GM19328 (cell line): Measurements from ENCODE around the gene CMSS1.
A peak's percentile ranks its signal among the peaks of the same experiment; 100 is the strongest.

ENCODE experiments used
- ATAC-seq: cut with Tn5 transposase; IDR thresholded peaks from one replicate; pipeline ENCODE4 v1.9.1; 2021; ENCODE audit warnings: mild to moderate bottlenecking, moderate library complexity; ENCODE audit not compliant: unreplicated experiment

The CMSS1 gene

GRCh38 chr3:100097919-100098783 lies 280.5 kb downstream of the CMSS1 start:
- no peak for ATAC-seq

DNA sequence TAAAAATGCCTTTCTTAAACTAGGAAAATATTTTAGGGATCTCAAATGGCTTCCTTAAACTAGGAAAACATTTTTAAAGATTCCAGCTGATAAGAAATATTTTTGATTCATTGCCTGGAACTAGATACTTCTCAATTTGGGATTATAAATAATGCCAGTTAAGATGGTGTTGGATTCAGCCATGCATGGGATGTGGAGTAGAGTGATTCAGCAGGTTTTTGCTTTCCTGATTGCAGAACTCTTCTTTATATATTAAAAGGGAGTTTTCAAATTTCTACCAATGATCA lies 281.1 kb downstream of the CMSS1 start:
- ATAC-seq = no peak

- no peak for ATAC-seq
Observed at GRCh38 chr3:100099621-100100020, 282.0 kb downstream of the CMSS1 start.

DNA sequence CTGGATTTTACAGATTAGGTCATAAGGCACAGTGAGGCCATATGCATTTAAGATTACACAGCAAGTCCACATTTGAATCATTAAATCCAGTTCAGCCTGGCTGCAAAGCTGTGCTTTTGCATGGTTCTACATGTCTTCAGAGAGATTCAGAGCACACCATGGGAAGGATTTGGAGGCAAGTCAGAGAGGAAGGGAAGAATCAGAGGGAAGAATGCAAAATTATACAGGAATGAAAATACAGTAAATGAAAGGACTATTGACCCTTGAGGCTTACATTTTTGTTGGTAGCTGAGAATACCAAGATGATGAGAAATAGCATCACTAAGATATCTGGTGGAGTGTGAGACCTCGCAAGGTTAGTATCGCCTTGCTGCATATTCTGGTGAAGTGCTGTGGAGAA lies 282.8 kb downstream of the CMSS1 start:
- no peak for ATAC-seq

GRCh38 chr3:100102757-100103156 lies 285.1 kb downstream of the CMSS1 start:
- ATAC-seq = no peak

GRCh38 chr3:100103558-100104441 lies 286.1 kb downstream of the CMSS1 start:
- ATAC-seq = peak; percentile 54

GRCh38 chr3:100104442-100104798 lies 286.8 kb downstream of the CMSS1 start:
- peak; percentile 23 for ATAC-seq

GRCh38 chr3:100104817-100105413 lies 287.3 kb downstream of the CMSS1 start:
- ATAC-seq = no peak

- no peak for ATAC-seq
Observed at GRCh38 chr3:100105501-100105900, 287.8 kb downstream of the CMSS1 start.

DNA sequence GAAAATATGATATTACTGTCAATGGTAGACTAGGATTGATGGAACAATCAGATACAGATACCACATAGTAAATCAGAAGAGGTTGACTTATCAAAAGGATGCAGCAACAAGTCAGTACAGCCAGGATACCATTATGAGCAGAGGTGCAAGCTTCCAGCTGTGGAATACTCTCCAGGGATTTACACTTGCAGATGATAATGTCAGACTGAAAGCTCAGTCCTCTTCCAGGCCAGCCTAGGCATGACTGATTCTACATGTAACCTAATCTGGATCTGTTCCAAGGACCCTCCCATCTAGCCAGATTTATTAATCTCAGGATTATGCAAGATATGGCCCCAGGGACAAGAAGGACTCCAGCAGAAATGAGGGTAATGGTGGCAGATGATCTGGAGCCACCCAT lies 288.4 kb downstream of the CMSS1 start:
- no peak for ATAC-seq

GRCh38 chr3:100106531-100107141 lies 289.0 kb downstream of the CMSS1 start:
- no peak for ATAC-seq

DNA sequence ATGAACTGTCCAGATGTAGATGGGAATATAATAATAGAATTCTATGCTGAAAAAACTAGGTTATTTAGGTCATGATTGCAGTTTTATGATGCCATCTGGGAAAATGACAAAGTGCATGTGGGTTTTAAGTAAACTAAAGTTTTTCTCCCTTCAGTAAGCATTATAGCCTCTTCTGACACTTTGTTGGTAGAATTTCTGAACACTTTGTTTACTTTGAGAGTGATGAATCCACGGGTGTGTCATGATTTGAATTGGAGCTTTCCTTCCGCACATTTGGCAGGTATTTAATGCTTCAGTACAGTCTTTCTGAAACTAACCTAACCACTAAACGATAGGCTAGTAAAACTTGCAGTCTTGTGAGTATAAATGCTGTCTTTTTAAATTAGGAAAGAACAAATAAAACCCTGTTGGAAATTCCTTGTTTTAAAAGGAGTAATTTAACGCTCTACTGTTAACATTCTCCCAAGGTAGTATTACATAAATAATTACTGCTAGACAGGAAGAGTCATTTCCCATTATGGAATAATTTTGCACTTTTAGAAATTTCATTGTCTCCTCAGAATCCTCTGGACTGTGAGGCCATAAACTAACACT lies 289.7 kb downstream of the CMSS1 start:
- ATAC-seq = no peak

GRCh38 chr3:100108464-100109079 lies 290.9 kb downstream of the CMSS1 start:
- ATAC-seq = no peak

GRCh38 chr3:100110162-100110561 lies 292.5 kb downstream of the CMSS1 start:
- ATAC-seq = no peak

DNA sequence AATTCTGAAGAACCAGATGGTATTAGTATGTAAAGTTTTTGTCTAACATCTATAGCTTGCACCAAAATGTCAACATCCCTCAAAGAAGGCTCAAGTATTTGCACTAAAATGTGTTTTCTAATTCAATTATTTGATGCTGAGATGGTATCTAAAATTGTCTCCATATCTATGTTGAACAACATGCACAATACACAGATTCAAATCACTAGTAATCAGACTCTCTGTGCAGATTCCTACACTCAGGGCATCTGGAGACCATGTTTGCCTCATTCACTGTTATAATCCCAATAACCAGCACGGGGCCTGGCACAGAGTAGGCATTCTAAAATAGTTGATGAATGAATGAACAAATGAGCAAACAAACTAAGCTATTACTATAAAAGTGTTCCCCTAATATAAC lies 294.1 kb downstream of the CMSS1 start:
- ATAC-seq = no peak

DNA sequence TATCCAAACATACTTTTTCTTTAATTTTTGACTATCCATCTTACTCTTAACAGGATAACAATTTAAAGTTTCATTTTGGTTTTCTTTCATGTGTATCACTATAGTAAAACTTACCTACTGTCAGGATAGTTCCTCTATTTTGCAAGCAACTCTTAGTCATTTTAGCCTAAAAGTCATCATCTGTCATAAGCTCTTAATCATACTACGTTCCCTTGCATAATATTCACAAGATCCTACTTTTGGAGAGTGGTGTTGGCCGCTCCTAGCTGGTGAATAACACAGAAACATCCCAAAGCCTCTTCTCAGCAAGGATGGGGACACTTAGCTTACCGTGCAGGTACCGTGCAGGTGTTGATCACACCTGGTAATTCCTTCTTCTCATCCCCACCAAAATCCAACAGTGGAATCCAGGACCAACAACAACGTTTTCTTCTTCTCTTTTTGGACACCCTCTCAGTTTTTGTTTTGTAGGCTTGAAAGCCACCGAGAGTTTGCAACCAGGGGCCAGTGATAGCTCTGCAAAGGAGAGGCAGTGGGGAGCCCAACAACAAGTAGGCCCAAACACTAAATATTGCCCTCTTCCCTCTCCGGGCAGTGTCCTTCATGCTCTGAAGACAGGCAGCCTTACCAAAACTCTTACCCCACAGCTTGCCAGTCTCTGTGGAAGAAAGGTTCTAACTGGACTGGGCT lies 296.2 kb downstream of the CMSS1 start:
- ATAC-seq = no peak

DNA sequence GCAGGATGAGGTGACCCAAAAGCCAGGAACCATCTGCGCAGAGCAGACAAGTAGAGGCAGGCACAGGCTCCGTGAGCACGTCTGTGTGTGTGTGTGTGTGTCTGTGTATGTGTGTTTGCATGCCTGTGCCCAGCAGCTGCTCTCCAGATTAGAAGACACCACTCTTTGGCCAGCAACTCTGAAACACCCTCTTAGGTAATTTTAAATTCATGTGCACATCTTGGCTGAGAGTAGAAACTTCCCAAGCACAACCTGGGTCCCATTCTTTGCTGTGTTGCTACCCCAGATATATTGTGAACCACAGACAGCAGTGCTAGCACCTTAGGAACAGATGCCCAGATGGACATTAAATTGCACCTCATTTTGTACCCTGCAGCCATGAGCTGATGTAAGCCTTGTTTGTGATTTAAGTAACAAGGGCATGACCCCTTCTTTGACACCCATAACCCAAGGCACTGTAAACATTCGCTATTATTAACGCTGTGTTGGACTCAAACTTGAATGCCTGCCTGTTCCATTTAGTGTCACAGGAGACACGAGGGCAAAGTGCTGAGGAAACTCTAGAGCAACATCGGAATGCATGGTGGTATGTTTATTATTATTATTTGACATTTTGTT lies 296.9 kb downstream of the CMSS1 start, which contains the start of gene FILIP1L:
FILIP1L (minus strand) TSS at position 89 of the 618 bp plus-strand sequence.
- no peak for ATAC-seq

DNA sequence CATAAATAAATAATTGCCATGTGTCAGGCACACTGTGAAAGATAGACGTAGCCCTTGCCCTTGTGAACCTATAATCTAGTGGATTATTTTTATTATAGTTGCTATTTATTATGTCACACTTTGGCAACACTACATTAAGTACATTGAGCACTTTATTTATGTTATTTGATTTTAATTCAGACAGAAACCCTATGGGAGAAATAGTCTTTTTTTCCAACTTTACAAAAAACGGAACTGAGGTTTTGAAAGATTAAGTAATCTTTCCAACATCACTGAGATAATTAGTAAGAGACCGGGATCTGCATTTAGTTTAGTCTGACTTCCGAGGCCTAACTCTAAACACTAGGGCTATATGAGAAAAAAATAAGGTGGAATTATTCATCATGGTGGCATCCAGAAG lies 299.4 kb downstream of the CMSS1 start:
- no peak for ATAC-seq

DNA sequence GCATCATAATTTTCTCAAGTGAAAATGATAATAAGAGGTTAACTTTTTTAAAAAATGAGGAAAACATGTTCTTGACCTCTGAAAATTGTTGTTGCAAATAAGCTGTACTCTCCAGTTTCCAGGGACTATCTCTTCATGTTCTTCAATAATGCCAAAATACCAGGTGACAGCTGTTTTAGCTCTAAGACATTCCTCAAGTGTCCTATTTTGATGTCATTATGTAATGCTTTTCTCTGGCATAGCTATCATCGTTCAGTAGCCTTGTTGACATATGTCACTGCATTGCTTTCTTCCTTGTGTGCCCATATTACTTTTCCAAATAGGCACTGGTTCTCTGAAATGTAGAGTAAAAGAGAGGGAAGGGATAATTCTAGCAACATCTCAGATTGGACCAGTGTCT lies 302.4 kb downstream of the CMSS1 start:
- ATAC-seq = no peak
